ENCODE results near the gene CCDC60. TPM values are rescaled to one million over a fixed set of nuclear protein-coding genes. Genes with fewer than 3 reads are reported as not detected.

The CCDC60 gene
- total RNA-seq, 1 experiment from 2014 or later = not detected

- no peaks in the 10 kb centered on the region for H3K27me3 ChIP-seq (replicated peaks; ENCODE audit: insufficient read depth, low read depth, low read length, poor library complexity)
- H3K4me1 ChIP-seq (ENCODE audit: insufficient read depth, low read length, poor library complexity, severe bottlenecking) = peaks cover 14% of the 10 kb centered on the region
- H3K36me3 ChIP-seq (ENCODE audit: insufficient read depth, low read length, poor library complexity, severe bottlenecking) = no peaks in the 10 kb centered on the region
- no peaks in the 10 kb centered on the region for H3K9me3 ChIP-seq (ENCODE audit: low read depth, low read length, poor library complexity, severe bottlenecking)
- no peak overlapping the region for H3K27ac ChIP-seq (ENCODE audit: low read depth, low read length, poor library complexity, severe bottlenecking)
- no peak for DNase-seq (ENCODE audit: low spot score)
- BruUV-seq (replicated peaks) = no TSS peak
- ChIA-PET POLR2A (ENCODE audit: low non-redundant PET) (no interaction called here), CTCF (no interaction called here)
- H3K4me3 ChIP-seq (ENCODE audit: low read depth, low read length, poor library complexity, severe bottlenecking) = no peak overlapping the region
- intact Hi-C loops (cut with micrococcal nuclease; ENCODE audit: unreplicated experiment) = no loop called here
- TF ChIP-seq EZH2 (IDR thresholded peaks at IDR 0.05; ENCODE audit: borderline replicate concordance, low read depth, low read length, poor library complexity, severe bottlenecking) = no peak
- TF ChIP-seq CTCF (conservative IDR thresholded peaks at IDR 0.05; ENCODE audit: low read depth, low read length) = no peak
These were observed 40.1 kb downstream of the CCDC60 start for GRCh38 chr12:119374635-119375034.

- no peak for TF ChIP-seq EZH2 (IDR thresholded peaks at IDR 0.05; ENCODE audit: borderline replicate concordance, low read depth, low read length, poor library complexity, severe bottlenecking)
- no peak for TF ChIP-seq CTCF (conservative IDR thresholded peaks at IDR 0.05; ENCODE audit: low read depth, low read length)
- Histone ChIP-seq H3K27me3 (replicated peaks; ENCODE audit: insufficient read depth, low read depth, low read length, poor library complexity) (no peaks in the 10 kb centered on the region), H3K4me1 (ENCODE audit: insufficient read depth, low read length, poor library complexity, severe bottlenecking) (peaks cover 8% of the 10 kb centered on the region), H3K9me3 (ENCODE audit: low read depth, low read length, poor library complexity, severe bottlenecking) (no peaks in the 10 kb centered on the region), H3K27ac (ENCODE audit: low read depth, low read length, poor library complexity, severe bottlenecking) (no peak overlapping the region), H3K36me3 (ENCODE audit: insufficient read depth, low read length, poor library complexity, severe bottlenecking) (no peaks in the 10 kb centered on the region), H3K4me3 (ENCODE audit: low read depth, low read length, poor library complexity, severe bottlenecking) (no peak overlapping the region)
- no peak for DNase-seq (ENCODE audit: low spot score)
- ChIA-PET POLR2A (ENCODE audit: low non-redundant PET) (no interaction called here), CTCF (no interaction called here)
- no TSS peak for BruUV-seq (replicated peaks)
- intact Hi-C loops (cut with micrococcal nuclease; ENCODE audit: unreplicated experiment) = no loop called here
These were observed 40.8 kb downstream of the CCDC60 start for GRCh38 chr12:119375075-119375882.

GRCh38 chr12:119375883-119376190 is 41.3 kb downstream of the CCDC60 start:
- TF ChIP-seq EZH2 (IDR thresholded peaks at IDR 0.05; ENCODE audit: borderline replicate concordance, low read depth, low read length, poor library complexity, severe bottlenecking) = no peak
- no peak for TF ChIP-seq CTCF (conservative IDR thresholded peaks at IDR 0.05; ENCODE audit: low read depth, low read length)
- Histone ChIP-seq H3K36me3 (ENCODE audit: insufficient read depth, low read length, poor library complexity, severe bottlenecking) (no peaks in the 10 kb centered on the region), H3K27me3 (replicated peaks; ENCODE audit: insufficient read depth, low read depth, low read length, poor library complexity) (no peaks in the 10 kb centered on the region), H3K27ac (ENCODE audit: low read depth, low read length, poor library complexity, severe bottlenecking) (no peak overlapping the region), H3K9me3 (ENCODE audit: low read depth, low read length, poor library complexity, severe bottlenecking) (no peaks in the 10 kb centered on the region), H3K4me1 (ENCODE audit: insufficient read depth, low read length, poor library complexity, severe bottlenecking) (peaks cover 5% of the 10 kb centered on the region), H3K4me3 (ENCODE audit: low read depth, low read length, poor library complexity, severe bottlenecking) (no peak overlapping the region)
- peak; percentile 19 for DNase-seq (ENCODE audit: low spot score)
- ChIA-PET POLR2A (ENCODE audit: low non-redundant PET) (no interaction called here), CTCF (no interaction called here)
- no TSS peak for BruUV-seq (replicated peaks)
- intact Hi-C loops (cut with micrococcal nuclease; ENCODE audit: unreplicated experiment) = no loop called here

Measured in A673 (cell line).